NT2/D1 (cell line): ENCODE measurements around the gene ITGA4.

ENCODE experiments used
- DNase-seq: peaks from one replicate; pipeline ENCODE4 v3.0.0-alpha.2; 2011; ENCODE audit warnings: low read depth, low spot score
- H3K27me3 ChIP-seq: 2 replicates; pipeline ENCODE4 v1.6.0; 2011; ENCODE audit warnings: mild to moderate bottlenecking; ENCODE audit not compliant: insufficient read length, insufficient read depth
- H3K36me3 ChIP-seq: 2 replicates; pipeline ENCODE4 v1.6.1; 2011; ENCODE audit warnings: mild to moderate bottlenecking, low read length, mixed read lengths; ENCODE audit not compliant: insufficient read depth, insufficient read length
- H3K4me1 ChIP-seq: 2 replicates; pipeline ENCODE4 v1.5.1; 2011; ENCODE audit not compliant: insufficient read depth, insufficient read length
- H3K4me3 ChIP-seq: 2 replicates; pipeline ENCODE4 v1.5.1; 2011; ENCODE audit warnings: low read depth; ENCODE audit not compliant: insufficient read length
- H3K9ac ChIP-seq: 2 replicates; pipeline ENCODE4 v1.6.0; 2011; ENCODE audit warnings: low read depth; ENCODE audit not compliant: insufficient read length
- H3K9me3 ChIP-seq: 2 replicates; pipeline ENCODE4 v1.5.1; 2011; ENCODE audit warnings: mild to moderate bottlenecking, low read length; ENCODE audit not compliant: insufficient read depth
- SUZ12 ChIP-seq: IDR thresholded peaks from 2 replicates; pipeline ENCODE4 v1.6.1; 2011; ENCODE audit not compliant: insufficient read length, insufficient read depth; ENCODE audit errors: extremely low read depth
- YY1 ChIP-seq: IDR thresholded peaks from 2 replicates; pipeline ENCODE4 v1.6.1; 2011; ENCODE audit not compliant: insufficient read length, insufficient read depth
- ZNF274 ChIP-seq: IDR thresholded peaks from 2 replicates; pipeline ENCODE4 v1.6.1; 2011; ENCODE audit warnings: mild to moderate bottlenecking, low read depth, low read length

ITGA4 gene

DNA sequence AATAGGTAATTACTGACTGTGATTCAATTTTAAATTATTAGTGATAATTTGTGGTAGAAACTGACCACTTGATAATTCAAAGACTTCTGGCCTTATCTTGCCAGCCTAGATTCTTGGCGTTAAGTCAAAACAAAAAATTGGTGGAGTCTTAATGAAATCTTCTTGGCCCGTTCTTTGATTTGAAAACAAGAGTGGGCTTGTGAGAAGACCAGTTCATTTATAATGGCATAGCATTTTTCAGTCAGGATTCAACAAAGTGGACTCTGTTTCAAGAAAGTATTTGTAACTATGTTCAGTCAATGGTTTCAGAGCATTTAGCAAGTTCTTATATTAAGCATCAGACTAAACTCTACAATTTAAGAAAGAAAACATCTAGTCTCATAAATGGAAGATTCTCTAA lies 26.0 kb downstream of the ITGA4 start:
- Histone ChIP-seq H3K4me1 (no peaks in the 10 kb centered on the region), H3K9me3 (no peaks in the 10 kb centered on the region), H3K27me3 (no peaks in the 10 kb centered on the region), H3K9ac (no peak overlapping the region), H3K36me3 (no peaks in the 10 kb centered on the region), H3K4me3 (no peak overlapping the region)
- DNase-seq = no peak
- TF ChIP-seq ZNF274 = no peak
- TF ChIP-seq YY1 = no peak
- no peak for TF ChIP-seq SUZ12

- no peak for DNase-seq
- H3K4me3 ChIP-seq = no peak overlapping the region
- H3K4me1 ChIP-seq = no peaks in the 10 kb centered on the region
- TF ChIP-seq ZNF274 = no peak
- no peak for TF ChIP-seq SUZ12
- TF ChIP-seq YY1 = no peak
- no peak overlapping the region for H3K9ac ChIP-seq
- H3K9me3 ChIP-seq = no peaks in the 10 kb centered on the region
- H3K36me3 ChIP-seq = no peaks in the 10 kb centered on the region
- no peaks in the 10 kb centered on the region for H3K27me3 ChIP-seq
Observed at GRCh38 chr2:181483876-181484275, 26.7 kb downstream of the ITGA4 start.

- Histone ChIP-seq H3K27me3 (no peaks in the 10 kb centered on the region), H3K4me3 (no peak overlapping the region), H3K9ac (no peak overlapping the region), H3K36me3 (no peaks in the 10 kb centered on the region), H3K9me3 (no peaks in the 10 kb centered on the region), H3K4me1 (no peaks in the 10 kb centered on the region)
- DNase-seq = no peak
- TF ChIP-seq YY1 (no peak), SUZ12 (no peak), ZNF274 (no peak)
Observed at GRCh38 chr2:181484851-181485637, 27.9 kb downstream of the ITGA4 start.

DNA sequence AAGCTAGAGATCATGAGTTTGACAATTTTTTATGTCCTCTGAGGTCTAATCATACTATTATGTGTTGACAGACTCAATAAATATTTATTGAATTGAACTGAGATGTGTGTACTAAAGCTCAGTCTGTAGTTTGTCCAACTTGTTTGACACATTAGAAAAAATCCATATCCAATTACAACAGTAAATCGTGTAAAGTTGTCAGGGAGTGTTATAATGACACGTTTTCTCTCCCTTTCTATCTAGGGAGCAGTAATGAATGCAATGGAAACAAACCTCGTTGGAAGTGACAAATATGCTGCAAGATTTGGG lies 28.4 kb downstream of the ITGA4 start:
- no peak for DNase-seq
- TF ChIP-seq SUZ12 = no peak
- no peak for TF ChIP-seq YY1
- TF ChIP-seq ZNF274 = no peak
- Histone ChIP-seq H3K36me3 (no peaks in the 10 kb centered on the region), H3K9me3 (no peaks in the 10 kb centered on the region), H3K9ac (no peak overlapping the region), H3K4me3 (no peak overlapping the region), H3K27me3 (no peaks in the 10 kb centered on the region), H3K4me1 (no peaks in the 10 kb centered on the region)

DNA sequence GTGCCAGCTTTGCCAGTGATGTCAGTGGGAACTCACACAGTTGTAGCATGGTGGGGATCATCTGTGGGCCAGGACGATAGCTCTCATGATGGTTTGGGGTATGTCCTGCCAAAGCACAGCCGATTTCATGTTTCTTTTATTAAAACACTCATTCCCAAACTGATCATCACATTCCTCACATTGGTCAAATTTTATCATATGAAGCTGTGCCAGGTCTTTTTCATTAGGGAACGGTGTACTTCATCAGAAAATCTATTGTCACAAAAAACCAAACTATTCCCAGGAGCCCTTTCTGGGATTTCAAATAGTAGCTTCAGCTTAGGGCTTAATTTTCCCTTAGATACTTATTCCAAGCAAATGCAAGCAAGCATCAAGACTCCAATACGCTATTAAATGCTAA lies 42.0 kb downstream of the ITGA4 start:
- TF ChIP-seq YY1 (no peak), ZNF274 (no peak), SUZ12 (no peak)
- no peak for DNase-seq
- Histone ChIP-seq H3K9ac (no peak overlapping the region), H3K27me3 (no peaks in the 10 kb centered on the region), H3K4me3 (no peak overlapping the region), H3K4me1 (no peaks in the 10 kb centered on the region), H3K36me3 (peaks cover 3% of the 10 kb centered on the region), H3K9me3 (no peaks in the 10 kb centered on the region)

- Histone ChIP-seq H3K36me3 (peaks cover 3% of the 10 kb centered on the region), H3K4me3 (no peak overlapping the region), H3K4me1 (no peaks in the 10 kb centered on the region), H3K27me3 (no peaks in the 10 kb centered on the region), H3K9me3 (no peaks in the 10 kb centered on the region), H3K9ac (no peak overlapping the region)
- TF ChIP-seq ZNF274 = no peak
- TF ChIP-seq YY1 = no peak
- TF ChIP-seq SUZ12 = no peak
- DNase-seq = no peak
Observed at GRCh38 chr2:181500201-181500600, 43.0 kb downstream of the ITGA4 start.

GRCh38 chr2:181515719-181516118 lies 58.5 kb downstream of the ITGA4 start:
- Histone ChIP-seq H3K4me3 (no peak overlapping the region), H3K9me3 (no peaks in the 10 kb centered on the region), H3K9ac (no peak overlapping the region), H3K36me3 (no peaks in the 10 kb centered on the region), H3K27me3 (no peaks in the 10 kb centered on the region), H3K4me1 (no peaks in the 10 kb centered on the region)
- TF ChIP-seq YY1 = no peak
- no peak for TF ChIP-seq SUZ12
- no peak for TF ChIP-seq ZNF274
- DNase-seq = no peak

DNA sequence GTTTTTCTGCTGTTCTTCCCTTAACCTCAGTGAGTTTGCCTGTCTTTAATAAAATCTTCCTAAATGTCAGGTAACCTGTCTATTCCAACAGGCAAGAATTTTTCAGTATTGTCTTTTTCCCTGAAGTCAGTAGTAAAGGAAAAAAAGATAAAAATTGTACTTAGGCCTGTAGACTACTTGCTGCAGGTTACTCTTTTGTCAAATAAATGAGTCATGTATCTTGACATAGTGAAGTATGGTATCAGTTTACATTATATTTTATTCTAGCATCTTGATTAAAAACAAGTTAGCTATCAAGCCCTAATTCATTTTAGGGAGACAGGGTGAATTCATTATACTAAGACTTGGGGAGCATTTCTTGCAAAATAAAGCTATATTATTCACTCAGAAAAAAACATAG lies 59.8 kb downstream of the ITGA4 start:
- no peak overlapping the region for H3K4me3 ChIP-seq
- no peak for DNase-seq
- H3K9me3 ChIP-seq = no peaks in the 10 kb centered on the region
- no peak overlapping the region for H3K9ac ChIP-seq
- TF ChIP-seq YY1 (no peak), ZNF274 (no peak), SUZ12 (no peak)
- H3K27me3 ChIP-seq = no peaks in the 10 kb centered on the region
- H3K36me3 ChIP-seq = no peaks in the 10 kb centered on the region
- H3K4me1 ChIP-seq = no peaks in the 10 kb centered on the region
